HG03520 (cell line): ENCODE data around the gene UGT1A6.
"Not testable (repeated sequence)": the region's sequence is repeated elsewhere in the genome, so short reads cannot be mapped to it uniquely, and the experiment has no call there.

Experiments used
- ATAC-seq: cut with Tn5 transposase; IDR thresholded peaks from one replicate; pipeline ENCODE4 v1.9.1; 2021; ENCODE audit warnings: mild to moderate bottlenecking, moderate library complexity; ENCODE audit not compliant: unreplicated experiment

The UGT1A6 gene

DNA sequence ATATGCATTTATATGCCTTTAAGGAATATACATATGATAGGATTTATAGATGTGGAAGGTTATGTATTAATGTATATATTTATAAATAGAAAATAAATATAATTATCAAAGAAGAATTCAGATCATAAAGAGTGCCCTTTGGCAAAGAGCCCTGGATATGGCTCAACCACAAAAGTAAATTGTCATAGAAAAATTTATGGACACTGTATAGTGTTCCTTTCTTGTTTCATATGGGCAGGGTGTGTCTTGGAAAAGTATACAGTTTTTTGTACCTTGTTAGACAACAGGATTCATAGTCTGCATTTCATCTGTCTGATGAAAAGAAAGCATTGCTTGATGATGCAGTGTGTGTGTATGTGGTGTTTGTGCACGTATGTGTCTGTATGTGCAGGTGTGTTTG is 8.1 kb upstream of the UGT1A6 start:
- no peak for ATAC-seq

- ATAC-seq, result no peak
These were observed 5.8 kb upstream of the UGT1A6 start for GRCh38 chr2:233686928-233687327.

GRCh38 chr2:233688341-233688740 is 4.3 kb upstream of the UGT1A6 start:
- ATAC-seq, result no peak

DNA sequence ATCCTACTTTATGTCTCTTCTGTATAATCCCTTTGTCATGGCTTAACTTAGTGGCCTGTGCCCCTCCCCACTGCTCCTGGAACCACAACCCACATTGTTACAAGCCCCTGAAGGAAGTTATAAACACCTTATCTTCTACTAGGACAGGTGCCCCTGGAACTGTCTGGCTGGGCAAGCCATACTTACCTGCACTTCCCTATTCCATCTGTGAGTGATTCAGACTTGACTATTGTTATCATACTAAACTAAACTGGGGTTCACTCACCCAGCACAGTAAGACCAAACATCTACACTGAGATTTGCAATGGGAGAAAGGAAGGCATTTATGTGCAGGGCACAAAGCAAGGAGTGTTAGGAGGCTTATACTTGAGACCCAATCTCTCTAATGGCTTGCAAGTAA is 3.7 kb upstream of the UGT1A6 start:
- no peak for ATAC-seq

GRCh38 chr2:233689501-233689900 is 3.2 kb upstream of the UGT1A6 start:
- no peak for ATAC-seq

- no peak for ATAC-seq
These were observed 2.2 kb upstream of the UGT1A6 start for GRCh38 chr2:233690444-233690843.

DNA sequence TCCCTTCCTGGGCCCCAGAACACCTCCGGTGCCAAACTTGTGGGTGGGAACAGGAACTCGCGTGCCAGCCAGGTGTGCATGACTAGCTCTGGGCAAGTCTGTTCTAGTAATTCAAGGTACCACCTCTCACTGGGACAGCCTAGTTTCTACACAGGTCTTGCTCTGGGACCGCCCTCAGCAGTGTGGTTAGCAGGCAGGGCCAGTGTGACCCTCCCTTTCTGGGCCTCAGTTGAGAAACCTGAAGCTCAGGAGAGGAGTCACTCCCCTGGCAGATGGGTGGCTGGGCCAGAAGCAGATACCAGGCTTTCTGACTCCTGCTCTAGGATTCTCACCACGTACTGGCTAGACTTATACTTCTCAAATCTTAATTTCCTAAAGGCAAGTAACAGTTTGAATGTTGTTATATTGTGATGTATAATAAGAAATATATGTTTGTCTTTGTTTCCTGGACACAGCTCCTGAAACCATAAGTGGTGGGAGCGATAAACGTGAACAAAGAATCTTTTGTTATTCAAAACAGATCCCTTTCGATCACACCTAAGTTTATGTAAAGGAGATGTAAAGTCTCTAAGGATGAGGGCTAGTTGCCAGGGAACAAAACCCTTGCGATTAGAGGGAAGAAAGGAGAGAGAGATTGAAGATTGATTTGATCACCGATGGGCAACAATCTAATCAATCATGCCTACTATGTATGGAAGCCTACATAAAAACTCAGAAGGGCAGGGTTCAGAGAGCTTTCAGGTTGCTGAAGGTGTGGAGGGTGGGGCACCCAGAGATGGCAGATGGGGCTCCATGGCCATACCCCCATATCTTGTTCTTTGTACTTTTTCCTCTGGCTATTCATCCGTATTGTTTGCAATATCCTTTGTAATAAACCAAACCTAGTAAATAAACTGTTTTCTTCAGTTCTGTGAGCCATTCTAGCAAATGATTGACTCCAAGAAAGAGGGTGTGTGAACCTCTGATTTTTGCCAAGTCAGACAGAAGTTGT is 952 bp upstream of the UGT1A6 start:
- no peak for ATAC-seq

GRCh38 chr2:233693963-233694362 is 1.3 kb downstream of the UGT1A6 start:
- no peak for ATAC-seq

DNA sequence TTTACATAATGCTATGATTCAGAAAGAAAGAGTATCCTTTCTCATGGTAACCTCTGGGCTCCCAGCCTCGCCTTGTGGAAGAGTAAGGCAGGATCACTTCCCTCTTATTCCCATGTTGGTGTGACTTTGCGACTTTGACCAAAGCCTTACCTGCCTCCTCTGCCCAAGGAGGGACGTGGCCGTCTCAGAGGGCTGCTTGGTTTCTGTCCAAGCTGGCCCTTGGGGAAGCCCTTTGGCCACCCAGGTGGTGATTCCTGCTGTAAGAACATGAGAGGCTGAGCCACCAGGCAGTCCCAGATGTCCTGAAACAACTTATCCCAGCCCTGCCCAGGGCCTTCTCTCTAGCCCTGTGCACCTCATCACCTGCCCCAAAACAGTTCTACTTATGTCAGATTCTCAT is 6.0 kb downstream of the UGT1A6 start:
- ATAC-seq, result no peak

DNA sequence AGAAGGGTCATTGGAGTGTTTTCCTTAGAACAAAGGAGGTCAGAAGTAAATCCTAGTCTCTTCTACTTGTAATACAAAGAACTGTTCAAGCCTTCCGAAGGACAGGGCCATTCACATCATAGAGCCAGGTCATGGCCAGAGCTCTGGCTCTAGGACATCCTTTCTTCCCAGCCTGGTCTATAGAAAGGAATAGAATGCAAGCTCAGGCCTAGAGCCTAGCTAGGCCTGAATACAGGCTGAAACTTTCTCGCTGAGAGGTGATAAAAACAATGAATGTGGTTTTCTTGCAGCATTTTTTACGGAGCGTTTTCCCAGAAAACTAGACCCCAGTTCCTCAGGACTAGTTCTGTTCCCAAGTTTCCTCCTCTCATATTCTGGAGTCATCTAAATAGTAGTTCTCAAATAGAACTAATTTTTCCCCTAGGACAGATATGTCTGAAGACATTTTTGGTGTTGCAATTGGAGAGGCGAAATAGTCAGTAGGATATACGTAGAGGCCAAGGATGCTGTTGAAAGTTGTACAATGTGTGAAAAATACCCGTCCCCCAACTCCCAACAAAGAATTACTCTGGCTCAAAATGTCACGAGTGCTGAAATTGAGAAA is 6.8 kb downstream of the UGT1A6 start:
- no peak for ATAC-seq

- no peak for ATAC-seq
These were observed 7.4 kb downstream of the UGT1A6 start for GRCh38 chr2:233700028-233700635.

DNA sequence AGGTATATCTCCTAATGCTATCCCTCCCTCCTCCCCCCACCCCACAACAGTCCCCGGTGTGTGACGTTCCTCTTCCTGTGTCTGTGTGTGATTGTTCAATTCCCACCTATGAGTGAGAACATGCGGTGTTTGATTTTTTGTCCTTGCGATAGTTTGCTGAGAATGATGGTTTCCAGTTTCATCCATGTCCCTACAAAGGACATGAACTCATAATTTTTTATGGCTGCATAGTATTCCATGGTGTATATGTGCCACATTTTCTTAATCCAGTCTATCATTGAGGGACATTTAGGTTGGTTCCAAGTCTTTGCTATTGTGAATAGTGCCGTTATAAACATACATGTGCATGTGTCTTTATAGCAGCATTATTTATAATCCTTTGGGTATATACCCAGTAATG is 8.2 kb downstream of the UGT1A6 start:
- not testable (repeated sequence) for ATAC-seq

GRCh38 chr2:233702238-233702637 is 9.5 kb downstream of the UGT1A6 start:
- ATAC-seq, result no peak

DNA sequence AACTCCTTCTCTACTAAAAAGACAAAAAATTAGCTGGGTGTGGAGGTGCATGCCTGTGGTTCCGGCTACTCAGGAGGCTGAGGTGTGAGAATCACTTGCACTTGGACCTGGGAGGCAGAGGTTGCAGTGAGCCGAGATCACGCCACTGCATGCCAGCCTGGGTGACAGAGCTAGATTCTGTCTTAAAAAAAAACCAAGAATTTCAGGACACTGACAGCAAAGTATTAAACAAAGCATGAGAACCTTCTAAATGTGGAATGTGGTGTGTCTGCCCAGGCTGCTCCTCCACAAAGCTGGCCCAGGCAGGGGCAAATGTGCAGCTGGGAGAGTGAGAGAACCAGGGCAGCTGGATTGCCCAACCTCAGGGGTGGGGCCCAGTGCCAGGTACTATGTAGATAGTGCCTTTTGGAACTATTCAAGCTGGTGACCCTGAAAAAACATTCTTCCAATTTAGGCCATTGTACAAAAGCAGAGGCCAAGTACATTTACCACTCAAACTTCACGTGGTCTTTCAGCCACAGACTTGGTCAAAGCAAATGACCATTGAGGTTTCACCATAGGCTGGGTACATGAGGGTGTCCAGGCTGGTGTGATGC is 13.3 kb downstream of the UGT1A6 start:
- ATAC-seq, result no peak

DNA sequence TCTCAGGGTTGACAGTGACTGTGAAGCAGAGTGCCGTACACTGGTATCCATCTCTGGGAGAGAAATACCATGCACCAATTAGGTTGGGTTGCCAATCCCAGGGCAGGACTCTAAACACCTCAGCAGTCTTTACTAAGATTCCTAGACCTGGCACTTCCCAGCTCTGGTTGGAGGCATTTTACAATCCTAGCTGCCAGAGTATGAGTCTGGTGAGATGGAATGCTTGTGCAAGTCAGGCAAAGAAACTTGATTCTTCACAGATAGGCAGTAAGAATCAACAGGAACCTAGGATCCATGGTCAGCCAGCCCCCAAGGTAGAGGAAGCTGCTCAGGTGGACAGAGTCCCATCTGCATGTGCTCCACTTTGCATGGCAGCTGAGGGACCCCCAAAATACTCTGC is 14.0 kb downstream of the UGT1A6 start:
- ATAC-seq, result no peak

- ATAC-seq, result no peak
These were observed 15.4 kb downstream of the UGT1A6 start for GRCh38 chr2:233707940-233708644.

GRCh38 chr2:233708942-233709341 is 16.3 kb downstream of the UGT1A6 start:
- ATAC-seq, result no peak

DNA sequence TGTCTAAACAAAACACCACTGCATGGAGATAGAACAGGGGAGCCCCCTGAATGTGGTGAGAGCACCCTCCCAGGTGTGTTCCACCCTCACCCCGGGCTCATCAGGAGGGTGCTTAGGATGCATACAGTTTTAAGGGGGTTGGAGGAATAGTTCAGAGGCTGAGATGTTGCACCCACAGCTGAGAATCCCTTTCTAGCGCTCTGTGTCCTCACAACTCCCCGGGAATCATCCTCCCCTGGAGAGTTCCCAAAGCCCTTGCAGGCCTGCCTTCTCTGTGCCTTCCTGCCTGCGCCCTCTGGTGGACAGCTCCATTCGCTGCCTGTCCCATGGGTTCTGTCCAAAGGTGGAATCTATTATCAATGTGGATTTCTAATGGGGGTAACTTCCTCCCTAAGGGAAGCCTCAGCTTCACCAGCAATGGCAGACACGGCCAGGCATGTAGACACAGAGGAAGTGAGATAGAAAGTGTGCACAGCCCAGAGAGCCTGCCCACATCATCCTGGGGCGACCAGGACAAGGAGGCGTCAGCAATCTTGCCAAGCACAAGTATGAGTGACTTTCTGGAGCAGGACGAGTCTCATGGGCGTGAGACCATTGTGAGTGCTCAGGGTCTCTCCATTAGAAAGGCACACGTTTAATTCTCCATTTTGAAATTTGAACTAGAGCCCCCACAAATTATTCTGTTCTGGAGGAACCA is 18.8 kb downstream of the UGT1A6 start:
- no peak for ATAC-seq

GRCh38 chr2:233712611-233713261 is 20.0 kb downstream of the UGT1A6 start, which contains the start of gene UGT1A5:
UGT1A5 (plus strand) TSS chr2:233712907; CDS start chr2:233712992, 85 bp downstream.
- ATAC-seq, result no peak

- ATAC-seq, result no peak
These were observed 20.5 kb downstream of the UGT1A6 start for GRCh38 chr2:233713262-233713615.
